Heart left ventricle (tissue), 13 donors: ENCODE measurements around the gene SYN1.

ENCODE experiments used
- POLR2A ChIP-seq, 2 donors: fragments of 450-650 bp; IDR thresholded peaks; one replicate each; pipeline ENCODE4 v1.6.1; 2017; ENCODE audit warnings: antibody characterized with exemption in 2 of 2, mild to moderate bottlenecking in 2 of 2, moderate library complexity in 2 of 2
- TF ChIP-seq, protein P1 (sequence below), 12 donors: fragments of 200-600 bp; sonication (generic) in 4 of 12; IDR thresholded peaks; one replicate each; pipeline versions ENCODE4 v1.5.0 to v1.8.0; 2018 to 2022; ENCODE audit warnings: antibody characterized with exemption in 12 of 12, mild to moderate bottlenecking in 5 of 12
- donor health status: ischemic (EF 13 %, LVEDD 7.1; RV severe dilation, severe dysfunction).
- donor health status: DM: no; HTN: yes; CAD: no.
- donor health status: DM: no; HTN: no; CAD: no.
- donor health status: ischemic (EF 25% LVEDD 6.9; RV normal size, moderate dysfunction).
- donor health status: ischemic (EF 25% LVEDD 5.7; RV mildly dilated, moderate dysfunction).
- donor health status: ischemic (EF 35%, LVEDD 5.7; RV mildly dilated, moderate dysfunction).
- donor health status: nonischemic (EF 11% LVEDD 7.7; RV severe dilation, severe dysfunction).
- donor health status: DM: yes; HTN: yes; CAD: no.
- donor health status: PGD.
- donor health status: ischemic (EF 29% LVEDD 5.4; RV normal size, mild dysfunction).
- donor health status: nonischemic (EF 23%, LVEDD 6.1; RV moderate dilation, normal function).

DNA sequence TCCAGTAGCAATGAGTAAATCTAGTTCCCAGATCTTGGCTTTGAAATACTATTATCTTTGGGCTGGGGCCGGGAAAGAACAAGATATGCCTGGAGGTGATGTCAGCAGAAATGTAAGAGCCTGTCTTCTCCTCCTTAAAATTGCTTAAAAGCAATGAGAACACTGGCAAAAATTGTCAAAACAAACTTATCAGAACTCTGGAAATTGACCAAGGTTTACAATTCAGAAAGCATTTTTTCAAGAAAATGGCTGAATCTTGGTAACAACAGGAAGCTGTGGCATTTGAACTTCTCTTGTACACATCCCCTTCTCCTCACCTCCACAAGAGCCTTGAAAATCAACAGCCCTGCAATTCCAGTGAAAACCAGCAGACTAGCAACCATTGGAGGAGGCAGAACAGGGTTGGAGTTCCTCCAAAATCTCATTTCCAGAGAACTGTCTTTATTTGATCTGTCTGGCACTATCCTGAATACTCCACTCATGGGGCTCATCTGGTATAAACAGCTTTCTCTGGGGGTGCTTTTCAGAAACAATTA is 23.9 kb downstream of the SYN1 start:
- TF ChIP-seq, protein P1, sequence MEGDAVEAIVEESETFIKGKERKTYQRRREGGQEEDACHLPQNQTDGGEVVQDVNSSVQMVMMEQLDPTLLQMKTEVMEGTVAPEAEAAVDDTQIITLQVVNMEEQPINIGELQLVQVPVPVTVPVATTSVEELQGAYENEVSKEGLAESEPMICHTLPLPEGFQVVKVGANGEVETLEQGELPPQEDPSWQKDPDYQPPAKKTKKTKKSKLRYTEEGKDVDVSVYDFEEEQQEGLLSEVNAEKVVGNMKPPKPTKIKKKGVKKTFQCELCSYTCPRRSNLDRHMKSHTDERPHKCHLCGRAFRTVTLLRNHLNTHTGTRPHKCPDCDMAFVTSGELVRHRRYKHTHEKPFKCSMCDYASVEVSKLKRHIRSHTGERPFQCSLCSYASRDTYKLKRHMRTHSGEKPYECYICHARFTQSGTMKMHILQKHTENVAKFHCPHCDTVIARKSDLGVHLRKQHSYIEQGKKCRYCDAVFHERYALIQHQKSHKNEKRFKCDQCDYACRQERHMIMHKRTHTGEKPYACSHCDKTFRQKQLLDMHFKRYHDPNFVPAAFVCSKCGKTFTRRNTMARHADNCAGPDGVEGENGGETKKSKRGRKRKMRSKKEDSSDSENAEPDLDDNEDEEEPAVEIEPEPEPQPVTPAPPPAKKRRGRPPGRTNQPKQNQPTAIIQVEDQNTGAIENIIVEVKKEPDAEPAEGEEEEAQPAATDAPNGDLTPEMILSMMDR (IDR thresholded peaks at IDR 0.05): no peak
- no peak for TF ChIP-seq POLR2A (IDR thresholded peaks at IDR 0.05)
